NCI-H2196 (cell line): ENCODE measurements around the gene RNF26.
A peak's percentile ranks its signal among the peaks of the same experiment; 100 is the strongest.

Source experiments
- DNase-seq: peaks from one replicate; lab custom pipeline; 2025; ENCODE audit not compliant: unreplicated experiment; lab: John Stamatoyannopoulos, UW

The RNF26 gene

DNA sequence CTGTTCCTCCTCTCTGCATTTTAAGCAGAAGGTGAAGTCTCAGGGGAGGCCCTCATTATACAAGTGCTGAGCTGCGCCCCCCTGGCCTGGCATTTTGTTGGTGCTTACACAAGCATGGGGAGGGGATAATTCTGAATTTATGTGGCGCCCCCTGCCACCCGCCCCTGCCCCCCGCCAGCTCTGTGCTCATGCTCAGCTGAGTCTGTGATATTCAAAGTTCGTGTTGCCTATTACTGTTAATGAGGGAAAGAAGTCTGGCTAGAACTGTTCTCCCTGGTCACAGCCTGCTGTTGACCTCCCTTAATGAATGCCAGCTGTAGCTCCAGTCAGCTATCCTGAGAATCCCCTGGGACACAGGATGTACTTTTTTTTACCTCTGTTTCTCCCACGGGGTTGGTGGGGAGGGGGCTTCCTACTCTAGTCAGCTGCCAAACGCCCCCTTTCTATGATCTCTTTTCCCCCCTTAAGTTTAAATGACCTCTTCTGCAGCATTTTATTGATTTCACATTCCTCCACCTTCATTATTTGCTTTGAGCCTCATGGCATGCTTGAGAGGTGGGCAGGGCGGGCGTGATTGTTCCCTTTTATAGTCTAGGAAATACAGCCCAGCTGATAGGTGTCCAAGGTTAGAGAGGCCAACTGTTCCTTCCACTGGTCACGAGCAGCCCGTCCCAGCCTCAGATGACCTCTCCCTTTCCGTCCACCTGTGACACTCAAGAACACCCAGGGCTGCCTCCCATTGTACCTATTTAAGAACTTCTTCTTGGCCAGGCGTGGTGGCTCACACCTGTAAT is 35.0 kb downstream of the RNF26 start:
- no peak for DNase-seq

DNA sequence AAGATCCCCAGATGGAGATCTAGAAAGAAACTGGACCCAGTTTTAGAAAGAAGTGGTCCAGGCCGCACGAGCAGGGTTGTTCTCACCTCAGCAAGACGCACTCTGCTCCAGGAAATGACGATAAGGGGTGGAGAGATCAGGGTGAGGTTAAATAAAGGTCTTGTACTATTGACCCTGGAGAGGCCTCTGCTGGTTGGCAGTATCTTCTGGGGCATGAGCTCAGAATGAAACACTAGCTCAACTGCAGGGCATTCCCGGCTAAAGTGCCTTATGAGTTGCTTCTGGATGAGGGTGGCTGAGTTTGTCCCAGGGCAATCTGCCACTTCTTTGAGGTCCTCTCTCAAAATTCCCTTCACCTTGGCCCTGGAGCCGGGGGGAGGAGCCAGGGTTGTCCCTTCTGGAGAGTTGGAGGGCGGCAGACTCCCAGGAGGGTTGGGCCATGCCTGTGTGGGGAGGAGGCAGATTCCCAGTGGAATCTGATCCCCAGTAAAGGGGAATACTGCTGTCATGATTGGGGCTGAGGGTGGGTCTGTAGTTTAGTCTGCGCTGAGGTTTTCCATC is 36.2 kb downstream of the RNF26 start:
- no peak for DNase-seq

DNA sequence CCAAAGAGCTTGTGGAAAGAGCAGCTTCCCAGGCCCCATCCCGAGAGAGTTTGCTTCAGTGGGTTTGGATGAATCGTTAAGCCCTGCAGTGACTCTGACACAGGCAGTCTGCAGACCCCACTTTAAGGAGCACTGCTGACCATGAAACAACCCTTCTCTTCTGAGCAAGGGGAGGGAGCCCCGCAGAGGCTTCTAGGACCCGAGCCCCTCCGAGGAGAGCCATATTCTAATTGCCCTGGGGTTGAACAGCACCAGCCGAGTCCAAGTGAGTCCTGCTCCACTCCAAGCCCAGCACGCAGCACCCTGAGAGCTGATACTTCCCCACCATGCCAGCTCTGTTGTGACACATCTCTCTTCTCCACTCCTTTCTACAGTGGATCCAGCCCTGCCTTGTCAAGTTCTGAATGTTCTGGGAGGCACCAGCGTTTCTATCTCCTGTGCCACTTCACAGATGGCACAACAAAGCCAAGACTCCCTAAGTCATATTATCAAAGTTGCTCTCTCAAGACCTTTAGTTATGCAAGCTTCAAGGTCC is 36.8 kb downstream of the RNF26 start:
- DNase-seq = no peak

DNA sequence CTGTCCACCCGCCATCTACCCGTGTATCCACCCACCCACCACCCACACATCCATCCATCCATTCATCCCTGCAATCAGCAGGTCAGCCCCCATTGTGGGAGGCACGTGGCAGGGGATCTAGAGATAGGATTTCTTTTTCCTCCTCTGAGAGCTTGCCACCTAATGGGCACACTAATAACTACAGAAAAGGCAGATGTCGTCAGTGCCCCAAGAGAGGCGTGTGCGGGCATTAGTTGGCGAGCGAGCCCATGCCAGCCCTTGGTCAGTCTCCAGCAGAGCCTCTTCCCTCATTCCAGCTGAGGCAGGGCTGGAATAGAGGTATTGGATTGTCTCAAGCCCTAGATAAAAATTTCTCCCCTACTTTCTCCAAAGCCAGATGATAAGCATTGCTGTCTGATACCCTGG is 37.5 kb downstream of the RNF26 start:
- peak; percentile 71 for DNase-seq

DNA sequence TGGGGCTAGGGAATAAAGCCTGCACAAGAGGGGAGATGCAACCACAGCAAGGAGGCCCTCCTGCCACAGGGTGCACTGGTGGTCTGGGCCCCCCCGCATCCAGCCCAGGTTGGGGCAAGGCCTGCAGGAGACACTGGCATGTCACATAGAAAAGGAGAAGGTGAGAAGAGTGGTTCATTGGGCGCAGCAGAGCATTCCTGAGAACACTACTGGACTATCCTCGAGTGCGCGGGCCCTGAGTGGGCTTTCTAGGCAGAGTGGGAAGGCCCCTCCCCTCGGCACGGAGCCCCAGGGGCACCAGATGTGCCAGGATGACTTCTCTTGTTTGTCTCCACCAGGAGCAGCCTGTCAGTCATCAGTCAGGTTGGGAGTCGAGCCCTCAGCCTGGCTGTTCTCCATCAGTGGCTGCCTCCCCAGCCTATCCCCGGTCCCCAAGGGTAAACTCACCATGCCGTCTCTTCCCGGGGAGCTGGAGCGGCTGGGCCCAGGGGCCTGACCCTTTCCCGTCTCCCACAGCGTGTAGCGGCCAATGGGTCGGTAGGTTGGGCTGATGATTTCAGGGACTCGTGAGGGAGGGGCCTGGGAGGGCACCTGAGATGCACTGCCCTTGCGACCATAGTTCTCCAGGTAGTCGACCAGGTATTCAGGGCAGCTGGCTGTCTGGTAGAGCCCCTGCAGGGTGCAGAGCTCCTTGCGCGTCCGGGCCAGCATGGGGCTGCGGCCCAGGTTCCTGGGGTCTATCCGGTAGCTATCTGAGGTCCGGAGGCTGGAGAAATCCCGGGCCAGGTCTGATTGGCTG is 38.1 kb downstream of the RNF26 start:
- no peak for DNase-seq

DNA sequence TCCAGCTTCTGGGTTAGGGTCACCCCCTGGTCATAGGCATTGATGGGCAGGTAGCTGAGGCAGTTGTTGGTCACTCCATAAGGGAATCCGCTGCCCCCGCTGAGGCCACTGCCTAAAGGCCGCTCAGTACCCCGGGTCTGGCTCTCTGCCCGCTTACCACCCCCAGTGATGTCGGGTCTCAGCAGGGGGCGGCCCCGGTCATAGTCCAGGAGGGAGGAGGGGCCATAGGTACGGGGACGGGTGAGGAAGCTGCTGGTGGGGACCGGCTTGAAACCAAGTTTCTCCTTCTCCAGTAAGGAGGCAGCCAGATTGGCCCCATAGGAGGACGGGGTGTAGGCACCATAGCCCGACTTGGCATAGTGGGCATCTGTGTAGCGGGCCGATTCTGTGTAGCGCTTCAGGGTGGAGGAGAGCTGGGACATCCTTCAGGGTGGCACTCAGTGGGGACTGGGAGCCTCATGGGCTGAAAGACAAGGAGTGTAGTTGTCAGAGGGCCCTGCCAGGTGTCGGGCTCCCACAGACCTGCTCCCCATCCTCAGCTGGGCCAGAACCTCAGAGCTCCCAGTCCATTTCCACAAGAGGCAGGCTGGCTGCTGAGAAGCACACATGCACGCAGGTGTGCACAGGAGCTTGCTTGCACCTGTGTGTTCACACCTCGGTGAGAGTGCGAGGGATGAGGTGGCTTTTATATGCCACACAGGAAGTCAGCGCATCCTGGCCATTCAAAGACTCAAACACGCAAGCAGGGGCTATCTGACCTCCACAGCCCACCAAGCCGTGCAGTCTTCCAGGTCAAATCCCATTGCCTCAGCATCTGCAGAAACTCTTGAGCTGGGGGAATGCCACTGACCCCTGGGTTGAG is 39.0 kb downstream of the RNF26 start:
- DNase-seq = no peak

DNA sequence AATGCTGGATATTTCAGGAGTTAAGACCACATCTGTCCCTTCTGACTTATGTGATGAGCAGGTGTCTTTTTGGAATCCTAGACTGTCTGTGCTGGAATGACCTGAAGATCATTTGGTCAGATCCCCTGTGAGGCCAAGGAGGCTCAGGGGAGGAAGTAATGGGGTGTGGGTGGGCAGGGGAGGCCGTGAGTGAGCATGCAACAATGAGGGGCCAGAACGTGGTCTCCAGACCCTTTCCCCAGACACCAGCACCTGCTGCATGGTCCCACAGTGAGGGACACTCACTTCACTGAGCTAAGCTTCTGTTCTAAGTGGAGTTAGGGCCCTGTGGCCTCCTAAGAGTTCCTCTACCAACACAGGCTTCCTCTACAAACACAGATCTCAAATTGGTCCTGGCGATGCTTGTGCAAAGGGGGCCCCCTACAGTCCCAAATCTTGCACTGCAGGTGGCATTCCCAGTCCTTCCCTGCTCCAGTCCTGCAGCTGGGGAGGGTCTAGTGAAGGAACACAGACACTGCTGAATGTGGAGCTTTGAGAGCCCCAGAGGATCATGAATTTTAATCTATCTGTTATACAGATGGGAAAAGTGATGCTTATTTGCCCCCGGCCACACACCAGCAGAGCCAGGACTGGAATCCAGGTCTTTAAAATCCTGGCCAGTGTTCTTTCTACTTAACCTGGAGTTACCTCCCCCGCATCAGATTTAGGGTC is 39.7 kb downstream of the RNF26 start:
- DNase-seq = peak; percentile 78

DNA sequence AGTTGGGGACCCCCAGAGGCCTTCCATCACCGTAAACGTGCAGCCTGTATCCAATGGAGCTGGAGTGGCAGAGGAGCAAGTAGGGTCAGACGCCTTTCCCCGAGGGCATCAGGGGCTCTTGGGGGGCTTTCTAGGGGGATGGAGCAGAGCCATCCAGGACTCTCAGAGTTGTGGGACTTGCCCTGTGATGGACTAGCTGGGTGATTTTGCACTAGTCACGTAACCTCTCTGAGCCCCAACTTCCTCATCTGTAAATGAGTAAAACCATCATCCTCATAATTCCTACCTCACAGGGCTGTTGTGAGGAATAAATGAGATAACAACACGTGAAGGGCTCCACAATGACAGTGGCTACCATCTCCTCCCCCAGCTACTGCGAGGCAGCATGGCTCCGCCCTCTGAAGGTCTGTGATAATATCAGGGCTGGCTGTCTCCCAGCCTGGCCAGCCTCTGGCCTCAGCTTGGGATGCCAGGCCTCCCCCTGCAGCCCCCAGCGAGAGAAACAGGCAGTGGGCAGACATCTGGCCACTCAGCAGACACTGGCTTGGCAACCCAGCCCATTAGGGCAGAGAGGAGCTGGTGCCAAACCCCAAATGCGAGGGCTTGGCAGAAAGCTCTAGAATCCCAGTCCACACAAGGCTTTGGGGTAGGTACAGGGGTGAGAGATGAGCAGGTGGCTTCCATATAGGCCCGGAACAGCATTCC is 40.5 kb downstream of the RNF26 start:
- peak; percentile 51 for DNase-seq

DNA sequence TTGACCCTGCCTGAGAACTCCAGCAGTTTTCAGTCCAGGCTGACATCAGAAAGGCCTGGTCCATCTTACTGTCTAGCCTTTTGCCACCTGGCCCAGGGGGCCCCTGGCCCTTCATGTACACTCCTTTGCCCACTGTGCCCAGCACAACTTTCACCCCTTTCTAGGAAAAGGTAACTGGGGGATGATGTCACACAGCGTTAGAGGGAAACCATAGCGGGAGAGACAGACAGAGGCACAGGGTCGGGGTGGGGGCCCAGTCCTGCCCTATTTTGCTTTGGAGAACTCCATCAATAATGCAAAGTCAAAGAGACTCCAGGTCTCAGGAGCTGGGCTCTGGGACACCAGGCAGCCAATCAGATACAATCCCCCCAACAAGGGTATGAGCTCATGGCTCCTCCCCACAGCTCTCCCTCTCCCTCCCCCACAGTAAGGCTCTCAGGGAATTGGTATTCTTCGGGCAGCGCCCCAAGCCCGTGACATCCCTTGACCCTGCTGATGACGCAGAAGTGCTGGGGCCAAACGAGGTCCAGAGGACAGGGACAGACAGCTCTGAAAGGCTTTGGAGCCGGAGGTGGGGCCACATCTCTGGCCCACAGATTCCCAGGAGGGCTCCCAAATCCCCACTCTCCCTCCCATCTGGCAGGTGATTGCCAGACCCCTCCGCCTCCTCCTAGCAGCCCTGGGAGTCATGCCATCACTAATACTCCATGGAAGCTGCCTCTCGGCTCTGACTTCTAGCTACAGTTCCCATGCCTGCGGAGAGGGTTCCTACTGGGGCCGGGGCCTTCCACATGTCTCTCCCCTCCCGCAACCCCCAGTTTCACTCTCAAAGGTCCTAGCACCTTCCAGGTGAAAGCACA is 41.2 kb downstream of the RNF26 start:
- DNase-seq = peak; percentile 74

DNA sequence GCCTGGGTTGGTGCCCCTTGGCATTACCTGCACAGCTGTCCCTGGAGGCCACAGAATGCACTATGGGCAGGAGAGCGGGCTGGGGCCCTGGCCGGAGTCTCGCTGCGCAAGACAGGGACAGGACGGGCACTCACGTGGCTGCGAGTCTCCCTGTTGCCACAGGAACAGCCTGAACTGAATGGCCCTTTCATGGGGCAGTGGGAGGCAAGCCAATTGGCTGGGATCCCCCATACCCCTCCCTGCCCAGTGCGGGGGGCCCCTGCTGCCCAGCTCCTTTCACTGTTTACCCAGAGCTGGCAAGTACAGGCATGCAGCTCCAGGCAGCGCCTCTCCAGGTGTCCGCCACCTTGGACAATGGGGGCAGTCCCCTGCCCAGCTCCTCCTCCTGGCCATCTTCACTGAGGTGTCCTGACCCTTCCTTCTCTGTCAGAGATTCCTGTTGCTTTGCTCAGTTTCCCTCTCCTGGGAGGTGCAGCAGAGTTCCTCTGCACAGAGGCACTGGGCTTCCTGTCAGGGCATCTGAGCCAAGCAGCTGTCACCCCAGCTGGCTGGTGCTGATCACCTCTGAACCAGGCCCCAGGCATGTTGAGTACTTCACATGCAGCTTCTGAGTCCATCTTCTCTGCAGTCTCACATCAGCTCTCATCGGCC is 42.0 kb downstream of the RNF26 start:
- peak; percentile 93 for DNase-seq

DNA sequence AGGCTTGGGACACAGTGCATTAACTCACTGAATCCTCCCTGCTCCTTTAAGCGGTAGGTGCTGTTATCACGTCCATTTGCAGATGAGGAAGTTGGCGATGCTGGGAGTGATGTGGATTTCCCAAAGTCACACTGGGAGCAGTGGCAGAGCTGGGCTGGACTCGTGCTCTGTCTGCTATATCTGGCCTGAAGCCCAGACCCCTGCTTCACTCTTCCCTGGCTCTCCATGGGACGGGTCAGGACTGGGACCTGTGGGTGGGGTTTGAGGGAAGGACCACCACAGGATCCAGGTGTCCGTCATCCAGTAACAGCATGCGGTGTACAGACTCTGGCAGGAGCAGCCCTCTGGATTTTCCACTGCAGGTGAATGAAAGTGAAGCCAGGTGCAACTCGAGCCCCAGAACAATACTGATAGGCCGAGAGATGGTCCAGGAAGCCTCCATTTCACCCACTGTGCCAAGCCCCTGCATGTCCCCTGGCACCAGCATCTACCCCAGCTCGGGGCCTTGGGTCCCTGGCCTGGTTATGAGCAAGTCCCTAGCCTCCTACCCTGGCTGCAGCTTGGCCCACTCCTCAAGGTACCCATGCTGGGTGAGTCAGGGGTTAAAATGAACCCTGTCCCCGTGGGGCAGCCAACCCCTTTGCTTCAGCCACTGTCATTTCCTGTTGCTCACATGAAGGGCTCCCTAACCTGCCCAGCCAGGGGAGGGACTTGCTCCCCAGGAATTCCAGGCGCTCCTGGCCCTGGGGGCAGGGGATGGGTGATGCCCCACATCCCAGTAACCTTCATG is 43.0 kb downstream of the RNF26 start:
- peak; percentile 21 for DNase-seq

DNA sequence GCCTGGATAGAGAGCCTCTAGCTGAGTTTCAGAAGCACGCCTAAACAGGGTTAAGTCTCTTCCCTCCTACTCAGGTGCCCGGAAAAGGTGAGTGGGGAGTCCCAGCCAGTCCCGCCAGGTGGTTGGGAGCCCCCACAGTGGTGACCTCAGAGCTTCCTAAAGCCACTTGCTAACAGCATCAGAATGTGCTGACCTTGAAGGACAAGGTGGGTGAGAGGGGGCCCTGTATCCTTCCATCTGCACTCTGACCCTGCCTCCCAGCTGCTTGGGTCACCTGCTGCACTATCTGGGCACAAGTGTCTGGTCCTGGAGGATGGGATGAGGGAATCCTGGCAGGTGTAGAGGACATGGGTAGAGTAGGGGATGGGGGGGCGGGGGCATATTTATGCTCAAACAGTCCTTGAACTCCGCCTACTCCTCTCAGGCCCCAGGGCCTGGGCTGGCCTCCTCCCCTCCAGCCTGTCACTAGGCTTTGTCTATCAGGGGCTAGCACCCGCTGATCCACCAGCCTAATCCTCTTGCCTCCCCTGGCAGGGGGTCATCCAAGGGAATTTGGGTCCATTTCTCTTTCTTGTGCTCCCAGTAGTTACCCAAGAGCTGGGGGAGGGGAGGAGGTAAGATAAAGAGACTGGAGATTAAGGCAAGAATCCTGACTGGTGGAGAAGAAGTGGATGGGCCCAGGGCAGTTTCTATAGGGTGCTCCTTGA is 43.8 kb downstream of the RNF26 start:
- no peak for DNase-seq

DNA sequence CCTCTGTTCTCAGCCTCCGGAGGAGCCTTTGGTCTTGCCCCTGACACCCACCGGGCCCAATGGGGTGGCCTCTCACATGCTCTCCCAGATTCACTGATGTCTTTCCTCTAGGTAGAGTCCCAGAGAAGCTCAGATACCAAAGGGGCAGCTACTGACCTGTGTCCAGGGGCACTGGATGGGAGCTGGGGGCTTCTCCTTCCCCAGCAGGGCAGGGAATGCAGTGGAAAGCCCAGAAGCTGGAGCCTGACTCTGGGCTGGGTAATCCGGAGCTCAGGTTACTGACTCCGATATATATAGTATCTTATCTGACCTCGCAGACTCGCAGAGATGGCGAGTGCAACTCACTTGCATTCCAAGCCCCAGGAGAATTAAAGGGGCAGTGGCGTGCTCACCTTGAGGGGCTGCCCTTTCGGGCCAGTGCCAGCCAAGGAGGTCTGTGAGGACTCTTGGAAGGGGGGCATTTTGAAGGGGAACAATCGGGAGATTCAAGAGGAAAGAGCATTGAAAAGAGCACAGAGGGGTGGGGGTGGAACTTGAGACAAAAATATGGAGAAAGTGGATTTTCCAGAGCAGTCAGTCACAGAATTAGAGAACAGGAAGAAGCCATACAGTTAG is 44.6 kb downstream of the RNF26 start:
- no peak for DNase-seq

DNA sequence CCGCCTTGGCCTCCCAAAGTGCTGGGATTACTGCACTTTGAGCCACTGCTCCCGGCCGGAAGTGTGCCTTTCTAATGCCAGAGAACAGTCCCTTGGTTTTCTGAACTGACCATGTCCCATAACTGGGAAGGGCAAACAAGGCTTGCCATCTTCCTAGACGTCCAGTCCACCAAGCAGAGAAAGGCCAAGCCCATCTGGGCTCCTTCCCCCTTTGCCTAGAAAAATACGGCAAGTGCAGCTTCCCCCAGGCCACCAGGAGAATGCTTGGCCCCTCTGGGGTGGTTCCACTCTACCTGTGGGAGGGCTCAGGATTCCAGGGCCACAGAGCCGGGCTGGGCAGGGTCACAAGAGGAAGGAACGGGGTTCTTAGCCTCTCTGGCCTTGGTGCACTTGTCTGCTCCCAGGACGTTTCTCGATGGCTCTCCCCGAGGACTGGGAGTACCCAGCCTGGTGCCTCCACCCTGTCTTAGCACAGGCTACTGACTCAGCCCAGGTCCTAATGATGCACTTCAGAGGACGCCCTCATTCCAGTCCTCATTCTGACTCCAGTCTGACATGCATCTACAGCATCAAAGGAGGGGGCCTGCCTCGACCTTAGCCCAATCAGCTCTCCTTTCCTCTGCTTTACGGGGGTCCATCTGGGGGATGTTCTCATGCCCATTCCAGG is 46.0 kb downstream of the RNF26 start:
- no peak for DNase-seq

DNA sequence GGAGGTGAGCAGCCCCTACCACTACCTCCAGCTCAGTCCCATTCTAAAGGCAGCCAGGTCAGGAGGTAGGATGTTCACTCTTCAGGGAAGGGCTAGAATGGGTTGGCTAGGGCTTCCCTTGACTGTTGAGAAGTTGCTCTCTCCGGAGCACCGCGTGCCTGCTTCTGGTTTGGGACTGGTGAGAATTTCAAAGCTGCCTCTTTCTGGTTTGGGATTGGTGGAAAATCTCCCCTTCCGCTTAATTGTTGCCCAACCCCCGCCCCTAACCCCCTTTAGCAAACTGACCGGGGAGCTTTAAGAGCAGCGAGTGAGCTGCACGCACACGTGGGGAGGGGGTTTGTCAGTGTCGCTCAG is 46.5 kb downstream of the RNF26 start:
- DNase-seq = peak; percentile 27
